Activated CD4-positive, alpha-beta T cell treated with anti-CD3 and anti-CD28 coated beads for 36 hours (primary cell): ENCODE measurements around the gene NDRG2. TPM values are rescaled to one million over a fixed set of nuclear protein-coding genes. Genes with fewer than 3 reads are reported as not detected.

Source experiments
- ATAC-seq: fragments of 200-7000 bp; cut with Tn5 transposase; one replicate; pipeline ENCODE4 v1.10.0; 2021; ENCODE audit warnings: mild to moderate bottlenecking, moderate library complexity
- CTCF ChIA-PET: fragments of 350-600 bp; sonication (Branson Sonifier 250); formaldehyde crosslinking; loops from one replicate; lab custom pipeline; 2021; ENCODE audit warnings: antibody characterized with exemption; lab: Charles Lee
- POLR2A ChIA-PET: fragments of 350-600 bp; sonication (Branson Sonifier 250); formaldehyde crosslinking; loops from one replicate; lab custom pipeline; 2021; ENCODE audit warnings: antibody characterized with exemption, inconsistent platforms; lab: Charles Lee
- DNase-seq: peaks from one replicate; pipeline ENCODE4 v3.0.0-alpha.2; 2020
- H3K27ac Mint-ChIP-seq: one replicate; pipeline ENCODE4 v1.8.0; 2021; ENCODE audit warnings: mixed read lengths
- H3K27me3 Mint-ChIP-seq: one replicate; pipeline ENCODE4 v1.8.0; 2021; ENCODE audit warnings: mixed read lengths
- H3K36me3 Mint-ChIP-seq: one replicate; pipeline ENCODE4 v1.8.0; 2021; ENCODE audit warnings: low read depth, mixed read lengths
- H3K4me1 Mint-ChIP-seq: one replicate; pipeline ENCODE4 v1.8.0; 2021; ENCODE audit warnings: mixed read lengths
- H3K4me3 Mint-ChIP-seq: one replicate; pipeline ENCODE4 v1.8.0; 2021; ENCODE audit warnings: mild to moderate bottlenecking, moderate library complexity, mixed read lengths
- H3K9me3 Mint-ChIP-seq: one replicate; pipeline ENCODE4 v1.8.0; 2021; ENCODE audit warnings: low read depth, mixed read lengths
- intact Hi-C, 2 experiments: fragments of 100-400 bp; cut with DNase I in 1 of 2; cut with micrococcal nuclease in 1 of 2; formaldehyde crosslinking; loops; one replicate each; pipeline versions ENCODE4 v1.14.2 to v1.15.1; 2022 to 2024; cut with DNase I, micrococcal nuclease
- total RNA-seq, 2 experiments: library from RNA; stranded (reverse); gene quantifications; one replicate each; pipeline ENCODE4 v1.2.3, GENCODE V29; 2021

Gene NDRG2
- total RNA-seq, result 1 to 10 TPM; 5.5 to 7.0 TPM

GRCh38 chr14:21024585-21025370 is at the start of gene NDRG2:
Gene NDRG2, minus strand, starts transcription at chr14:21025061. Its CDS starts 1,746 bp downstream, at chr14:21023315.
- DNase-seq (peak; percentile 80), ATAC-seq (peak; percentile 74)
- ChIA-PET POLR2A (no interaction called here), CTCF (interaction anchor here (0.6 to 13.8 kb wide), 5 partner anchors 10 to 151 kb away, joined by 3 to 183 read pairs (median 11); no protein-coding TSS in a partner anchor)
- H3K4me3 Mint-ChIP-seq, result peak within 1 kb of the TSS; percentile 73
- intact Hi-C loops, result loop anchor here in 1 of 2 experiments (2.0 kb wide), 1 partner anchor 46 kb away; the partner anchor contains the start of gene ARHGEF40
- H3K4me1 Mint-ChIP-seq, result peaks cover 16% of the 10 kb centered on the region
- H3K36me3 Mint-ChIP-seq, result no peaks in the 10 kb centered on the region
- H3K27me3 Mint-ChIP-seq, result peaks cover 2% of the 10 kb centered on the region
- peak within 1 kb of the TSS; percentile 55 for H3K27ac Mint-ChIP-seq
- H3K9me3 Mint-ChIP-seq, result no peaks in the 10 kb centered on the region

GRCh38 chr14:21073921-21074320 is 49.1 kb upstream of the NDRG2 start:
- no peak overlapping the region for H3K4me3 Mint-ChIP-seq
- ATAC-seq (no peak), DNase-seq (no peak)
- POLR2A ChIA-PET, result no interaction called here
- intact Hi-C loops, result no loop called here
- CTCF ChIA-PET, result interaction anchor here (1.5 to 5.7 kb wide), 4 partner anchors 16 to 59 kb away, joined by 4 to 38 read pairs (median 10); no protein-coding TSS in a partner anchor
- no peak overlapping the region for H3K27ac Mint-ChIP-seq
- H3K36me3 Mint-ChIP-seq, result no peaks in the 10 kb centered on the region
- peaks cover 26% of the 10 kb centered on the region for H3K4me1 Mint-ChIP-seq
- H3K27me3 Mint-ChIP-seq, result peaks cover 36% of the 10 kb centered on the region
- H3K9me3 Mint-ChIP-seq, result no peaks in the 10 kb centered on the region

GRCh38 chr14:21072781-21073339 is 48.0 kb upstream of the NDRG2 start:
- intact Hi-C loops, result no loop called here
- no peak for ATAC-seq
- Mint-ChIP-seq H3K27ac (no peak overlapping the region), H3K4me3 (no peak overlapping the region), H3K9me3 (no peaks in the 10 kb centered on the region), H3K4me1 (peaks cover 33% of the 10 kb centered on the region), H3K36me3 (no peaks in the 10 kb centered on the region), H3K27me3 (peaks cover 44% of the 10 kb centered on the region)
- DNase-seq, result no peak
- CTCF ChIA-PET, result interaction anchor here (0.9 to 5.7 kb wide), 7 partner anchors 14 to 57 kb away, joined by 3 to 48 read pairs (median 4); partner anchors contain the start of gene RNASE8
- POLR2A ChIA-PET, result no interaction called here

DNA sequence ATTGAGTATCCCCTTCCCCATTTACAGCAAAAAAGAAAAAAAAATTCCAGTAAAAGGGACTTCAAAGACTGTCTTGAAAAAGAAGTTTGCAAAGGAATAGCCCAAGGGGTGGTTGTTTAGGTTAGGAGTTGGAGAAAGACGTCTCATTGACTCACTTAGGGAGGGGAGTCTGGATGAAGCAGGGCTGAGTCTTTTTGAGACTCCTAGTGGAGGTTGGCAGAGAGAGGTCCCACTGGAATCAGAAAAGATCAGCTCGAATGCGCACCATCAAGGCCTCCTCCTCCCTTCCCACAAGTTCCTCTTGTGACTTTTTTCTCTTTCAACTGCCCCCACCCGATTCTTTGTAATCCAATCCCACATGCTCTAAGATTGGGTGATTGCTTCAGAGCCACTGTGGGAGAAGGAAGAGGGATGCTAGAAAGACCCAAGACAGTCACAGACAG is 47.2 kb upstream of the NDRG2 start:
- intact Hi-C loops, result no loop called here
- ChIA-PET CTCF (interaction anchor here (0.7 to 5.7 kb wide), 10 partner anchors 10 to 57 kb away, joined by 3 to 48 read pairs (median 3); partner anchors contain the start of gene RNASE8), POLR2A (interaction anchor here (1.4 to 1.6 kb wide), 2 partner anchors 20 to 33 kb away, joined by 3 to 4 read pairs; no protein-coding TSS in a partner anchor)
- peak overlapping the region; percentile 63 for H3K4me3 Mint-ChIP-seq
- ATAC-seq (no peak), DNase-seq (no peak)
- H3K36me3 Mint-ChIP-seq, result no peaks in the 10 kb centered on the region
- H3K27me3 Mint-ChIP-seq, result peaks cover 49% of the 10 kb centered on the region
- H3K4me1 Mint-ChIP-seq, result peaks cover 33% of the 10 kb centered on the region
- no peaks in the 10 kb centered on the region for H3K9me3 Mint-ChIP-seq
- H3K27ac Mint-ChIP-seq, result no peak overlapping the region

DNA sequence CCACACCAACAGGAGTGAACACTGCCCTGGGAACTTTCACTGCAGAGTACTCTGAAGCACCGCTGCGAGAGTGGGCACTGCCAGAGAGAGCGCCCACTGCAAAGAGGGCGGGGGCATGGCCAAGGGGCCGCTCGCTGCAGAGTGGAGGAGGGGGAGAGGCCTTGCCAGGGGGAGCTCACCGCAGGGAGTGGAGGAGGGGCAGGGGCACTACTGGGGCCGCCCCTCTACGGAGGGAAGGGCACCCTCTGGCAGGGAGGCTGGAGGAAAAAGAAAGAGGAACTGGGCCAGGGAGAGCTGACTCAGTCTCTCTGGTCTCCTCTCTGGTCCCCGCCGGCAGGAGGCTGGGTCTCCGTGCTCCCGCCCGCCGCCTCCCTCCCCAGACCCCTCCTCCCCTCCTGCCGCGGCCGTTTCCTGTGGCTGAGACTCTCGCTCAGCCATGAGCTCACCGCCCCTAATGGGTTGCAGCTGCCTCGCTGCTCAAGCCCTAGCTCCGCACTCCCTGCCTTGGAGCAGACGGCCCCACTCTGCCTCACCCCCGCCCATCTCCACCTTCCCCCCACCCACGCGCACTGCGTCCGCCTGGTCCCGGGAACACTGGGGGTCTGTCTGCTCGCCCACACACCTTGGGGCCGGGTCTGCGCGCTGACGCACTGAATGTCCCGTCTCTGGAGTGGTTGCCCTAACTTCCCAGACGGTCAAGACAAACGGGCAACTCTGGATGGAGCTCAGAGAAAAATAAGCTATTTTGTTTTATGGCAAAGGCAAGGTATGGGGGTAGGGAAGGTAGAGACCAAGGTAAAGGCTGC is 46.6 kb upstream of the NDRG2 start:
- no peaks in the 10 kb centered on the region for H3K9me3 Mint-ChIP-seq
- ATAC-seq (peak; percentile 72), DNase-seq (peak; percentile 83)
- no peak overlapping the region for H3K27ac Mint-ChIP-seq
- peaks cover 33% of the 10 kb centered on the region for H3K4me1 Mint-ChIP-seq
- H3K27me3 Mint-ChIP-seq, result peaks cover 54% of the 10 kb centered on the region
- intact Hi-C loops, result loop anchor here (2.0 kb wide), 2 partner anchors 15 to 47 kb away; partner anchors contain the start of gene NDRG2 (in 1 of the 2)
- no peaks in the 10 kb centered on the region for H3K36me3 Mint-ChIP-seq
- CTCF ChIA-PET, result interaction anchor here (0.7 to 5.7 kb wide), 12 partner anchors 8 to 57 kb away, joined by 3 to 48 read pairs (median 5); partner anchors contain the start of gene RNASE8
- POLR2A ChIA-PET, result interaction anchor here (1.4 to 1.6 kb wide), 2 partner anchors 21 to 34 kb away, joined by 3 to 4 read pairs; no protein-coding TSS in a partner anchor
- H3K4me3 Mint-ChIP-seq, result peak overlapping the region; percentile 63

DNA sequence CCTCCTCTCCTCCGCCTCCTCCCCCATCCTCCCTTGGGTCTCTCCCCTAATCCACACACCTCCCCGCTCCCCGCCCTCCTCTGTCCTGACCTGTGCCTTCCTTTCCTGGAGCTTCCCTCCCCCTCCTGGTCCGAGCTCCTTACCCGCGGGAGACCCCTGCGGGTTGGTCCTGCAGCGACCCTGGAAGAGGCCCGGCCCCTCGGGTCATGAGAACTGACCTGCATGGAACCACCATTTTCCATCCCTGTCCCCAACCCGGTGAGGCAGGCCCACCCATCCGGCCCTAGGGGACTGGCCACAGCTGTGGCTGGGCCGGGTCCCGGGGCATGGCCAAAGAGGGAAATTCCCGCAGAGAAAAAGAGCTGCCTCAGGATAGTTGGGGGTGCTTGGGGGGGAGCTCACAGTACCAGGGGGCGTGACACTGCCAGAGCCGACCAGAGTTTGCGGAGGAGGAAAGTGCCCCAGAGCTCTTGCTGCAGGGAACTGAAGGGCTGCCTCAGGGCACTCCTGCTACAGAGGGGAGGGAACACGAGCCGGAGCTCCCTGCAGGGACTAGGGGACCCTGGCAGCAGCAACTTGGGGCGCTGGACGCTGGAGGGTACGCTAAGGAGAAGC is 45.9 kb upstream of the NDRG2 start:
- ATAC-seq, result peak; percentile 17
- H3K4me1 Mint-ChIP-seq, result peaks cover 33% of the 10 kb centered on the region
- no peaks in the 10 kb centered on the region for H3K9me3 Mint-ChIP-seq
- H3K4me3 Mint-ChIP-seq, result peak overlapping the region; percentile 63
- ChIA-PET POLR2A (interaction anchor here (0.8 to 1.6 kb wide), 3 partner anchors 22 to 98 kb away, joined by 3 to 4 read pairs (median 3); no protein-coding TSS in a partner anchor), CTCF (interaction anchor here (0.6 to 5.7 kb wide), 12 partner anchors 8 to 77 kb away, joined by 3 to 48 read pairs (median 5); no protein-coding TSS in a partner anchor)
- intact Hi-C loops, result loop anchor here (2.0 kb wide), 2 partner anchors 16 to 46 kb away; partner anchors contain the start of gene NDRG2 (in 1 of the 2)
- DNase-seq, result peak; percentile 38
- H3K36me3 Mint-ChIP-seq, result no peaks in the 10 kb centered on the region
- H3K27ac Mint-ChIP-seq, result no peak overlapping the region
- peaks cover 57% of the 10 kb centered on the region for H3K27me3 Mint-ChIP-seq

DNA sequence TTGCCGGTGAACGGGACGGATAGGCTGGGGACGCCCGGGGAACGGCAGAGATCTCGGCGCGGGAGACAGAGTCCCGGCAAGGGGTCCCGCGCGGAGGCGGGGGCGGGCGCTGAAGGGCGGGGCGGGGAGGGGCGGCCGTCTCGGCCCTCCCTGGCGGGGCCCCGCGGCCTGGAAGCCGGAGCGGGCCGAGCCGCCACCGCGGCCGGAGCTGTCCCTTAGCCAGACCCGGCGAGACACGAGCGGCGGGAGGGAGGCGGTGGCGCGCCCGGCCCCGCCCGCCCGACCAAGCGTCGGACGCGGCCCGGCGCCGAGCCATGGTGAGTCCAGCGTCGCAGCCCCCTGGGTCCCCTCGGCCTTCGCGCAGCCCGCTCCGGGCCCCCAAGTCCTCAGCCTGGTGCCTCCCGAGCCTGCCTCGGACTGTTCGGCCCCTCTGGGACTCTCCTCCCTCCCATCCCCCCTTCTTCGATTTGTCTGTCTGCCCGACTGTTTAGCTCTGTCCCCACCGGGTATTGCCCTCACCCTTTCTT is 45.3 kb upstream of the NDRG2 start, which contains the start of gene ARHGEF40:
TSS of gene ARHGEF40 (plus strand) at position 222 of the 527 bp plus-strand sequence. CDS start at position 315, 93 bp downstream.
- DNase-seq, result peak; percentile 43
- no peak within 1 kb of the TSS for H3K27ac Mint-ChIP-seq
- ChIA-PET POLR2A (interaction anchor here (0.8 to 1.6 kb wide), 2 partner anchors 22 to 97 kb away, joined by 3 read pairs; no protein-coding TSS in a partner anchor), CTCF (interaction anchor here (0.6 to 5.7 kb wide), 9 partner anchors 17 to 78 kb away, joined by 3 to 48 read pairs (median 6); no protein-coding TSS in a partner anchor)
- intact Hi-C loops, result loop anchor here (2.0 kb wide), 2 partner anchors 17 to 45 kb away; partner anchors contain the start of gene NDRG2 (in 1 of the 2)
- H3K36me3 Mint-ChIP-seq, result no peaks in the 10 kb centered on the region
- H3K27me3 Mint-ChIP-seq, result peaks cover 61% of the 10 kb centered on the region
- no peaks in the 10 kb centered on the region for H3K9me3 Mint-ChIP-seq
- peaks cover 33% of the 10 kb centered on the region for H3K4me1 Mint-ChIP-seq
- ATAC-seq, result no peak
- peak within 1 kb of the TSS; percentile 63 for H3K4me3 Mint-ChIP-seq

GRCh38 chr14:21069388-21070082 is 44.7 kb upstream of the NDRG2 start:
- ChIA-PET POLR2A (no interaction called here), CTCF (interaction anchor here (0.6 to 3.1 kb wide), 11 partner anchors 11 to 81 kb away, joined by 3 to 52 read pairs (median 8); no protein-coding TSS in a partner anchor)
- DNase-seq, result no peak
- H3K4me1 Mint-ChIP-seq, result peaks cover 33% of the 10 kb centered on the region
- intact Hi-C loops, result loop anchor here (2.0 kb wide), 4 partner anchors 17 to 45 kb away; partner anchors contain the start of gene NDRG2 (in 1 of the 2)
- H3K27me3 Mint-ChIP-seq, result peaks cover 65% of the 10 kb centered on the region
- H3K4me3 Mint-ChIP-seq, result peak overlapping the region; percentile 63
- no peaks in the 10 kb centered on the region for H3K9me3 Mint-ChIP-seq
- ATAC-seq, result no peak
- H3K36me3 Mint-ChIP-seq, result no peaks in the 10 kb centered on the region
- no peak overlapping the region for H3K27ac Mint-ChIP-seq
